Upper lobe of left lung (tissue), 4 donors: Measurements from ENCODE around the gene MRPS9.

ENCODE experiments used
- EP300 ChIP-seq, 4 donors: sonication (generic); formaldehyde crosslinking; IDR thresholded peaks; one replicate each; pipeline ENCODE4 v1.5.1; 2017; ENCODE audit warnings: antibody characterized with exemption in 4 of 4, control low read depth in 2 of 4
- POLR2A ChIP-seq, 4 donors: fragments of 450-650 bp; IDR thresholded peaks; one replicate each; pipeline ENCODE4 v1.5.1; 2016 to 2017; ENCODE audit warnings: antibody characterized with exemption in 4 of 4, mild to moderate bottlenecking in 2 of 4
- TF ChIP-seq, protein P1 (sequence below), 6 experiments: fragments of 450-650 bp in 4 of 6; fragments of 200-600 bp in 2 of 6; sonication (generic) in 2 of 6; IDR thresholded peaks; one replicate each; pipeline ENCODE4 v1.5.1; 2016 to 2019; ENCODE audit warnings: antibody characterized with exemption in 6 of 6

DNA sequence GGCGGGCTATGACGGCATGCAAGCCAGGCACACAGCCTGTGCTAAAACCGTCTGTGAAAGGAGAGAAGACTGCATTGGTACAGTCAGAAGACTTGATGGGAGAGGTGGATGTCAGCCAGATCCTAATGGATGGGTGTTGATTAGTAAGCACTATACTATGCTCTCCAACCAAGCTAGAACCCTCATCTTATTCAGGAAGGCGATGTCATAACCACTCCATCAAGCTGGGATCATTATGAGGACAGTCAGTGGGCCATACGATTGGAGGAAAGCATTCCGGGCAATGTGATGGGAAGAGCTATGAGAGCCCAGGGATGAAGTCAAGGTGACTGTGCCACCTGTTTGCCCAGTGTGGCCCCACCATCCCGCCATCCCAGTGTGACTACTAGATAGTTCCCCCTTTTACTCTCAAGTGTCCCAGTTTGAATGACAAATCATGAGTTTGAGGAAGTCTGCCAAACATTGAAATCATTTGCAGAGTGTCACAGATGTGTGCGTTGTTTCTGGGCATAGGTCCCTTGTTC is 66.4 kb downstream of the MRPS9 start:
- TF ChIP-seq, protein P1, sequence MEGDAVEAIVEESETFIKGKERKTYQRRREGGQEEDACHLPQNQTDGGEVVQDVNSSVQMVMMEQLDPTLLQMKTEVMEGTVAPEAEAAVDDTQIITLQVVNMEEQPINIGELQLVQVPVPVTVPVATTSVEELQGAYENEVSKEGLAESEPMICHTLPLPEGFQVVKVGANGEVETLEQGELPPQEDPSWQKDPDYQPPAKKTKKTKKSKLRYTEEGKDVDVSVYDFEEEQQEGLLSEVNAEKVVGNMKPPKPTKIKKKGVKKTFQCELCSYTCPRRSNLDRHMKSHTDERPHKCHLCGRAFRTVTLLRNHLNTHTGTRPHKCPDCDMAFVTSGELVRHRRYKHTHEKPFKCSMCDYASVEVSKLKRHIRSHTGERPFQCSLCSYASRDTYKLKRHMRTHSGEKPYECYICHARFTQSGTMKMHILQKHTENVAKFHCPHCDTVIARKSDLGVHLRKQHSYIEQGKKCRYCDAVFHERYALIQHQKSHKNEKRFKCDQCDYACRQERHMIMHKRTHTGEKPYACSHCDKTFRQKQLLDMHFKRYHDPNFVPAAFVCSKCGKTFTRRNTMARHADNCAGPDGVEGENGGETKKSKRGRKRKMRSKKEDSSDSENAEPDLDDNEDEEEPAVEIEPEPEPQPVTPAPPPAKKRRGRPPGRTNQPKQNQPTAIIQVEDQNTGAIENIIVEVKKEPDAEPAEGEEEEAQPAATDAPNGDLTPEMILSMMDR (IDR thresholded peaks at IDR 0.05) = no peak
- no peak for TF ChIP-seq EP300 (IDR thresholded peaks at IDR 0.05)
- no peak for TF ChIP-seq POLR2A (IDR thresholded peaks at IDR 0.05)
